ENCODE data around the gene ZNF467. TPM values are rescaled to one million over a fixed set of nuclear protein-coding genes. Genes with fewer than 3 reads are reported as not detected.

ZNF467 gene, protein sequence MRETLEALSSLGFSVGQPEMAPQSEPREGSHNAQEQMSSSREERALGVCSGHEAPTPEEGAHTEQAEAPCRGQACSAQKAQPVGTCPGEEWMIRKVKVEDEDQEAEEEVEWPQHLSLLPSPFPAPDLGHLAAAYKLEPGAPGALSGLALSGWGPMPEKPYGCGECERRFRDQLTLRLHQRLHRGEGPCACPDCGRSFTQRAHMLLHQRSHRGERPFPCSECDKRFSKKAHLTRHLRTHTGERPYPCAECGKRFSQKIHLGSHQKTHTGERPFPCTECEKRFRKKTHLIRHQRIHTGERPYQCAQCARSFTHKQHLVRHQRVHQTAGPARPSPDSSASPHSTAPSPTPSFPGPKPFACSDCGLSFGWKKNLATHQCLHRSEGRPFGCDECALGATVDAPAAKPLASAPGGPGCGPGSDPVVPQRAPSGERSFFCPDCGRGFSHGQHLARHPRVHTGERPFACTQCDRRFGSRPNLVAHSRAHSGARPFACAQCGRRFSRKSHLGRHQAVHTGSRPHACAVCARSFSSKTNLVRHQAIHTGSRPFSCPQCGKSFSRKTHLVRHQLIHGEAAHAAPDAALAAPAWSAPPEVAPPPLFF
- 10 to 100 TPM in 2 of 4 donors, 1 to 10 TPM in 2; 6.2 to 12.1 (median 9.8) TPM for total RNA-seq

DNA sequence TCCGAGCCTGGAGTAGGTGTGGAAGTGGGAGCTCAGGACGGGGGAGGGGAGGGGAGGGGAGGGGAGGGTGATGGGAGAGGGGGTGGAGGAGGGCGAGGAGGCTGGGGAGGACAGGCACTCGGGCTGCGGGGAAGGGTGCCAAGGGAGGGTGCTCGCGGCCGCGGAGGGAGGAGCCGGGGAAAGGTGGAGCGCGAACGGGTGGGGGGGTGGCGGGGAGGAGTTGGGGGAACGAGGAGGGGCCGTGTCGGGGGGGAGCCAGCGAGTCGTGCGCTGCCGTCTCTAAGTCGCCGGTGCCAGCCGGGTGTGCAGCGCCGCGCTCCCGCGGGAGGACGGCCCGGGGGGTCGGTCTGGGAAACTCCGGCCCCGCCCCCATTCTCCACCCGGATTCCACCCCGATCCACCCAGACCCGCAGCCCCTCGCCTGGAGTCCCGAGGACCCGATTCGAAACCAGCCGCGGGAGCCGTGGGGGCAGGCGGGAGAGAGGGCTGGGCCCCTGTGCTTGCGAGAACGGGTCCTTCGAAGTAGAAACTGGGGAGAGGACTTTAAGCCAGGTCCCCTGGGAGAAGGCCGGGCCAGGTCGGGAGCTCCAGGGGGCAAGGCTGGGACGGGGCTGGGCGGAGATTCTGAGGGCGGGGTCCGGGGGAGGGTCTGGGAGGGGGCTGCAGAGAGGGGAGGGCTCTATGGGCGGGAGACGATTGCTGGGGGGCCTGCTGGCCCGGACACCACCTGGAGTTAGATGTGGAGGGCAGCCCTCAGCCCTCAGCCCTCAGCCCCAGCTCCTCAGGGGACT lies at the start of gene ZNF467:
Gene ZNF467, minus strand, starts transcription at position 143 of the 791 bp plus-strand sequence. CDS start 2,556 bp downstream, outside the sequence.
- intact Hi-C loops (cut with DNase I; ENCODE audit: low total_unique reads): no loop called here
- 1% methylated on average over 40 to 50 of the region's 57 CpGs for WGBS, 2 donors
- H3K4me3 ChIP-seq (ENCODE audit: low read depth, poor library complexity, severe bottlenecking): peak within 1 kb of the TSS; percentile 63
- DNase-seq (ENCODE audit: low spot score in 2 of 2): peak; percentile 54 to 95
- no peak for TF ChIP-seq POLR2A (IDR thresholded peaks at IDR 0.05)
- TF ChIP-seq, protein P1, sequence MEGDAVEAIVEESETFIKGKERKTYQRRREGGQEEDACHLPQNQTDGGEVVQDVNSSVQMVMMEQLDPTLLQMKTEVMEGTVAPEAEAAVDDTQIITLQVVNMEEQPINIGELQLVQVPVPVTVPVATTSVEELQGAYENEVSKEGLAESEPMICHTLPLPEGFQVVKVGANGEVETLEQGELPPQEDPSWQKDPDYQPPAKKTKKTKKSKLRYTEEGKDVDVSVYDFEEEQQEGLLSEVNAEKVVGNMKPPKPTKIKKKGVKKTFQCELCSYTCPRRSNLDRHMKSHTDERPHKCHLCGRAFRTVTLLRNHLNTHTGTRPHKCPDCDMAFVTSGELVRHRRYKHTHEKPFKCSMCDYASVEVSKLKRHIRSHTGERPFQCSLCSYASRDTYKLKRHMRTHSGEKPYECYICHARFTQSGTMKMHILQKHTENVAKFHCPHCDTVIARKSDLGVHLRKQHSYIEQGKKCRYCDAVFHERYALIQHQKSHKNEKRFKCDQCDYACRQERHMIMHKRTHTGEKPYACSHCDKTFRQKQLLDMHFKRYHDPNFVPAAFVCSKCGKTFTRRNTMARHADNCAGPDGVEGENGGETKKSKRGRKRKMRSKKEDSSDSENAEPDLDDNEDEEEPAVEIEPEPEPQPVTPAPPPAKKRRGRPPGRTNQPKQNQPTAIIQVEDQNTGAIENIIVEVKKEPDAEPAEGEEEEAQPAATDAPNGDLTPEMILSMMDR (IDR thresholded peaks at IDR 0.05): no peak

DNA sequence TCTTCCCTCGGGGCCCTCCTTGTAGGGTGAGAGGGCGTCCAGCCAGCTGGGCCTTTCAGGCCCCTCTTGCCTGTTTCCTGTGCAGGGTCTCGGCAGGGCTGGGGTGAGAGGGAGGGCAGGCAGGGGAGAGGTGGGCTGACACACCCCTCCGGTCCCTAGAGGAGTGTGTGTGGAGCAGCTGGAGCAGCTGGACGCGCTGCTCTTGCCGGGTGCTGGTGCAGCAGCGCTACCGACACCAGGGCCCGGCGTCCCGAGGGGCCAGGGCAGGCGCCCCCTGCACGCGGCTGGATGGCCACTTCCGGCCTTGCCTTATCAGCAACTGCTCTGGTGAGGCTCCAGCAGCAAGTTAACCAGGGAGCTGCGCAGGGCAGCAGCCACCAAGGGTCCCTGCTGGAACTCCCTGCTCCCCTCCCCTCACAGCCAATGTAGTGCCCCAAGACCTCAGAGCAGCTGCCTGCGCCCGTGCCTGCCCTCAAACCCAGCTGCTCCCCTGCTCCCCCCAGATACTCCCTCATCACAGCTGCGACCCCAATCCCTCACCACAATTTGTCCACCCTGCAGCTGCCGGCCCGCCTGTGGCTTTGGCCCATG lies 49.1 kb upstream of the ZNF467 start:
- DNase-seq (ENCODE audit: low spot score in 2 of 2): no peak
- intact Hi-C loops (cut with DNase I; ENCODE audit: low total_unique reads): no loop called here
- 66 to 76% methylated on average over 12 to 22 of the region's 22 CpGs for WGBS, 2 donors
- H3K4me3 ChIP-seq (ENCODE audit: low read depth, poor library complexity, severe bottlenecking): no peak overlapping the region
- TF ChIP-seq, protein P1 (IDR thresholded peaks at IDR 0.05): no peak
- no peak for TF ChIP-seq POLR2A (IDR thresholded peaks at IDR 0.05)

DNA sequence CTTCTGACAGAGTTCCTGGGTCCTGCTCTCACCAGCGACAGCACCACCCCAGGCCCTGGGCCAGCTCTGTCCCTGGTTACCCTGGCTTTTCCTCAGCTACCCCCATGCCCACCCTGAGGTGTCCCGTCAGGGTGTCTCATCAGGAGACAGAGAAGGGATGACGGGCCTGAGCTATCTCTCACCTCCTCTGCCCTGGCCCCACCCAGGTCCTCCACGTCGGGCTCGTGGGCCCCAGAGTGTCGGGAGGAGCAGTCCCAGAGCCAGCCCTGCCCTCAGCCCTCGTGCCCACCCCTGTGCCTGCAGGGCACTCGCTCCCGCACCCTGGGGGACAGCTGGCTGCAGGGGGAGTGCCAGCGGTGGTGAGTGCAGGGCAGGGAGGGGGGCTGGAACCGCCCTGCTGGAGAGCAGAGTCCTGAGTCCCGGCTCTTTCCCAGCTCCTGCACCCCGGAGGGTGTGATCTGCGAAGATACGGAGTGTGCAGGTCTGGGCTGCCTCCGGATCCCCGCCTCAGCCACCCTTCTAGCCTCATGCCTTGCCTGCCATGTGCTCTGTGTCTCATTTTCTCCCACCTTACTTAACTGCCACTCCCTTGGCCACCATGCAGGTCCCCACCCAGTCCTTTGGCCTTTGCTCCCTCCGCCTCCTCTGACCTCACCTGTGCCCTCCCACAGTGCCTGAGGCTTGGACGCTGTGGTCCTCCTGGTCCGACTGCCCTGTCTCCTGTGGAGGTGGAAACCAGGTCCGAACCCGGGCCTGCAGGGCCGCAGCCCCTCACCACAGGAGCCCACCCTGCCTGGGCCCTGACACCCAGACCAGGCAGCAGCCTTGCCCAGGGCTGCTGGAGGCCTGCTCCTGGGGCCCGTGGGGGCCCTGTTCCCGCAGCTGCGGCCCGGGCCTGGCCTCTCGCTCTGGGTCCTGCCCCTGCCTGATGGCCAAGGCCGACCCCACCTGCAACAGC lies 48.1 kb upstream of the ZNF467 start:
- 61 to 70% methylated on average over 29 to 30 of the region's 30 CpGs for WGBS, 2 donors
- H3K4me3 ChIP-seq (ENCODE audit: low read depth, poor library complexity, severe bottlenecking): no peak overlapping the region
- TF ChIP-seq, protein P1 (IDR thresholded peaks at IDR 0.05): no peak
- TF ChIP-seq POLR2A (IDR thresholded peaks at IDR 0.05): no peak
- intact Hi-C loops (cut with DNase I; ENCODE audit: low total_unique reads): no loop called here
- DNase-seq (ENCODE audit: low spot score in 2 of 2): no peak

DNA sequence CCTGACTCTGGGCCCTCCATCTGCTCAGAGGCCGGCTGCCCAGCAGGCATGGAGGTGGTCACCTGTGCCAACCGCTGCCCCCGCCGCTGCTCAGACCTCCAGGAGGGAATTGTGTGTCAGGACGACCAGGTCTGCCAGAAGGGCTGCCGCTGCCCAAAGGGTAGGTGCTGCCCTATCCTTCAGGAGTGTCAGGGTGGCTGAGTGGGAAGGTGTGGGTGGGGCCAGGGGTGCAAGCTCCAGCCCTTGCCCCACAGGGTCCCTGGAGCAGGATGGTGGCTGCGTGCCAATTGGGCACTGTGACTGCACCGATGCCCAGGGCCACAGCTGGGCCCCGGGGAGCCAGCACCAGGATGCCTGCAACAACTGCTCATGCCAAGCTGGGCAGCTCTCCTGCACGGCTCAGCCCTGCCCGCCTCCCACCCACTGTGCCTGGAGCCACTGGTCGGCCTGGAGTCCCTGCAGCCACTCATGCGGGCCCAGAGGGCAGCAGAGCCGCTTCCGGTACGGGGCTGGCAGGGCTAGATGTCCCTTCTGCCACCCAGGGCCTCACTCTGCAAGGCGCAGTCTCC lies 47.3 kb upstream of the ZNF467 start:
- DNase-seq (ENCODE audit: low spot score in 2 of 2): no peak
- intact Hi-C loops (cut with DNase I; ENCODE audit: low total_unique reads): no loop called here
- WGBS, 2 donors: 65 to 72% methylated on average over 9 to 15 of the region's 17 CpGs
- TF ChIP-seq, protein P1 (IDR thresholded peaks at IDR 0.05): no peak
- no peak for TF ChIP-seq POLR2A (IDR thresholded peaks at IDR 0.05)
- no peak overlapping the region for H3K4me3 ChIP-seq (ENCODE audit: low read depth, poor library complexity, severe bottlenecking)
